Frontal cortex (tissue), 4 donors: ENCODE measurements around the gene CYP11A1. TPM values are rescaled to one million over a fixed set of nuclear protein-coding genes. Genes with fewer than 3 reads are reported as not detected.
A peak's percentile ranks its signal among the peaks of the same experiment; 100 is the strongest.
"Not testable (repeated sequence)": the region's sequence is repeated elsewhere in the genome, so short reads cannot be mapped to it uniquely, and the experiment has no call there.

Experiments used
- DNase-seq, 2 donors: peaks; one replicate each; pipeline ENCODE4 v3.0.0; 2012; ENCODE audit warnings: low spot score in 2 of 2
- FAIRE-seq: peaks from 2 replicates; lab custom pipeline; 2012; peaks lifted over from hg19 to GRCh38; lab: Jason Lieb, UNC
- total RNA-seq: library from RNA; depleted of rRNA; stranded (reverse); fragments of >200 nt; gene quantifications from one replicate; pipeline ENCODE4 v1.2.3, GENCODE V29; 2014
- donor health status: control.
- donor health status: control.
- donor health status: control.

CYP11A1 gene
- total RNA-seq, 1 donor from 2014 or later: not detected

DNA sequence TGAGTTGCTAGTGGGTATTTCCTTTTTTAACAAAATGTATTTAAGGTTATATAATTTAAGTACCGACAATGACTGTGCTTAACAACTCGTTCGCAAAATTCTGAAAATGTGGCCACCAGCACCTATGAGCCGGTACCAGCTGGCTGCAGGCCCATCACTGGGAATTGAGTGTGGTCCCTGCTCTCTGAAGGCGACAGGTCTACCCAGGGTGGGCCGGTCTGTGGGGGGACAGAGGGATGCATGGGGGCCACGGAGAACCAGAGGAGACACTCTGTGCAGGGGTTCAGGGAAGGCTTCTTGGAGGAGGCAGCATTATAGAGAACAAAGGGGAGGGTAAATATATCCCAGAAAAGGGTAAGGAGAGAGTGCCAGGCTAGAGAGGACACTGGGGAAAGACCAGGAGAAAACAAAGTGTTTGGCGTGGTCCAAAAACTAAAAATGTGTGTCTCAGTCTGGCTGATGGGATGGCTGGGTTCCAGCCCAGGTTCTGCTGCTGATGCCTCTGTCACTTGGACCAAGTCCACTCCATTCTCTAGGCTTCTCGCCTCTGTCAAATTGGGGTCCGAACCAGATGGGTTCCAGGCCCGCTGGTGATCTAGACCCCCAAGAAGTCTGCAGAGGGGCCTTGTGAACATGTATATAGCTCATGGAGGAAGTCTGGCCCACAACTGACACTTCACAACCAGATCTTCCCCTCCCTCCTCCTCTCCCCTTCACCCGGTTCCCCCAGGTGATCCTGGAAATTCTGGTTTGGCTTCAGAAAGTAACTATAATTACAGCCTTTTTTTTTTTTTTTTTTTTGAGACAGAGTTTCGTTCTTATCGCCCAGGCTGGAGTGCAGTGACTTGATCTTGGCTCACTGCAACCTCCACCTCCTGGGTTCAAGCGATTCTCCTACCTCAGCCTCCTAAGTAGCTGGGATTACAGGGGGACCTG, 10.7 kb upstream of the CYP11A1 start:
- FAIRE-seq: no peak
- no peak for DNase-seq

DNA sequence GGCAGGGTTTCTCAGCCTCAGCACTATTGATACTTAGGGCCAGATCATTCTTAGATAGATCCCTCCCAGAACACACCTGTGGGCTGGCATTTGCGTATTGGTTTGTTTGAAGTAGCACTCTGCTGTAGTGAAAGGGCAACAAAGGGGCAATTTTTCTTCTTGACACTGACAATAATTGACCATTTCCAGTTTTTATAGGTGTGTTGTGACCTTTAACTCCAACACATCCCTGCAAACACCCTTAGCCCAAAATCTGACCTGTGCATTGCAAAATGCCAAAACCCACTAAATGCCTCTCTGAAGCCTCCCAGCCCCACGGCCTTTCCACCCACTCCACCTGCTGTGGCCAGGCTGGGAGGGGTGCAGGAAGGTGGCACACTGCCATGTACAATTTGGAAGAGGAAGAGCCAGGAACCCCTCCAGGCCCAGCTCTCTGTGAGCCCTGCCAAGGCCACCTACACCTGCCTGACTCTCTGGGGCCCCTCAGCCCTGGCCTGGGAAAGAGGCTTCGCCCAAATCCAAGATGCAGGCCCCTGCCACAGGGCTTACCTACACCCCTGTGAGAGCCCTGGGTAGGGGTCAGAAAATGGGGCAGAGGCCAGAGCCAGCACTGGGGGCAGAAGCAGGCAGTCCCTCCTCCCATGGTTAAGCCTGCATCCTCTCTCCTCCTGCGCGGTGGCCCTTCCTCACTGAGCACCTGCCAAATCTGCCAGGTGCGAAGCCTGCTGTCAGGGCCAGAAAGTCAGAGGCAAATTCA, 9.6 kb upstream of the CYP11A1 start:
- DNase-seq (no peak), FAIRE-seq (no peak)

DNA sequence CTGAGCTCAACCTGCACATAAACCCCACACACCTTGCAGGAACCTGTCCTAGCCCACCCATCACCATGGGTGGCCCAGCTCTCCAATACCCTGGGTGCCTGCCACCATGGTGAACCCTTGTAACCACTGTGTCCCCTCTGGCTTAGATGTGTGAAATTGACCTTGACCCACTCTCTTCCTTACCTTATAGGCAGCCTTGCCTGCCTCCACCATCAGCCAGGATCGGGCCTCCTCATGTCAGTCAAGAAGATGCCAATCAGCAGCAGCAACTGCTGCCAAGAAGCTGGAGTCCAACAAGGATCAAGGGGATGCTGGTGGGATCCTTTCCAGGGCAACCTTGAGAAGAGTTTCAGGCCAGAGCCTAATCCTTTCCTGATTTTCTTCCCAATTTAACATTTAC, 8.8 kb upstream of the CYP11A1 start:
- DNase-seq: no peak
- no peak for FAIRE-seq

DNA sequence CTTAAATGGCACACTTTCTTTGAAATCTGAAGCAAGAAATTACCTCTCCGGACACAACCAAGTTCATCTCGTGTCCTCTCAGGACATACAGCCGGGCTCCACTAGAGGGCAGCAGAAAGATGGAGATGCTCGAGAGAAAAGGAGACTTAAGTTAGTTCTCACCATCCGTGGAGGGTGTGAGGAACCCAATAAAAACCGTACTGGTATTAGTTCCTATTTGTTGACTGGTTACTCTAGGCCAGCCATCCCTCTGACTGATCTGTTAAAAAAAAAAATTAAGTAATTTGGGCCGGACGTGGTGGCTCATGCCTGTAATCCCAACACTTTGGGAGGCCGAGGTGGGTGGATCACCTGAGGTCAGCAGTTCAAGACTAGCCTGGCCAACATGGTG, 7.9 kb upstream of the CYP11A1 start:
- FAIRE-seq (no peak), DNase-seq (peak; percentile 68 to 78)

DNA sequence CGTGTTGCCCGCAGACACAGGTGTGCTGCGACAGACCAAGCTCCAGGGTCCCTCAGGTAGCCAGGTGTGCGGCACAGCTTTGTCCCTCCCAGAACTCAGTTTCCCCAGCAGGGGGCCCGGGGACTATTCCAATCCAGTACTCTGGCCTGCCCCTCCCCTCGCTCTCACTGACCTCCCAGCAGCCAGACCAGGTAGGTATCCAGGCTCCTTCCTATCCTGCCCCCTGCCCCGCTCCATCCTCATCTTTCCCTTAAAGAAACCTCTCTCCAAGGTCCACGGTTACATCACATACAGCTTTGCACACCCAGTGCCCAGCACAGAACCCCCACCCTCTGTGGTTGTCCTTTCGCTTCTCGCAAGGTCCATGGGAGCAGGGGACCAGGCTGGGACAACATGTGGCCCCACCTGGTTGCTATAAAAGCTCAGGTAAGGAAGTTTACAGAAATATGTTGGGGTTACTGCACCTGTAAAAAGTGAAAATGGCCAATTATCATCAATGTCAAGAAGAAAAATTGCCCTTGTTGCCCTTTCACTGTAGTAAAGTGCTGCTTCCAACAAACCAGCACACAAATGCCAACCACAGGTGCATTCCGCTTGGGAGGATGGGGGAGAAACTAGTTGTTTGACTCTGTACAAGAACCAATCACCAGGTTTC, 7.3 kb upstream of the CYP11A1 start:
- DNase-seq: no peak
- no peak for FAIRE-seq

DNA sequence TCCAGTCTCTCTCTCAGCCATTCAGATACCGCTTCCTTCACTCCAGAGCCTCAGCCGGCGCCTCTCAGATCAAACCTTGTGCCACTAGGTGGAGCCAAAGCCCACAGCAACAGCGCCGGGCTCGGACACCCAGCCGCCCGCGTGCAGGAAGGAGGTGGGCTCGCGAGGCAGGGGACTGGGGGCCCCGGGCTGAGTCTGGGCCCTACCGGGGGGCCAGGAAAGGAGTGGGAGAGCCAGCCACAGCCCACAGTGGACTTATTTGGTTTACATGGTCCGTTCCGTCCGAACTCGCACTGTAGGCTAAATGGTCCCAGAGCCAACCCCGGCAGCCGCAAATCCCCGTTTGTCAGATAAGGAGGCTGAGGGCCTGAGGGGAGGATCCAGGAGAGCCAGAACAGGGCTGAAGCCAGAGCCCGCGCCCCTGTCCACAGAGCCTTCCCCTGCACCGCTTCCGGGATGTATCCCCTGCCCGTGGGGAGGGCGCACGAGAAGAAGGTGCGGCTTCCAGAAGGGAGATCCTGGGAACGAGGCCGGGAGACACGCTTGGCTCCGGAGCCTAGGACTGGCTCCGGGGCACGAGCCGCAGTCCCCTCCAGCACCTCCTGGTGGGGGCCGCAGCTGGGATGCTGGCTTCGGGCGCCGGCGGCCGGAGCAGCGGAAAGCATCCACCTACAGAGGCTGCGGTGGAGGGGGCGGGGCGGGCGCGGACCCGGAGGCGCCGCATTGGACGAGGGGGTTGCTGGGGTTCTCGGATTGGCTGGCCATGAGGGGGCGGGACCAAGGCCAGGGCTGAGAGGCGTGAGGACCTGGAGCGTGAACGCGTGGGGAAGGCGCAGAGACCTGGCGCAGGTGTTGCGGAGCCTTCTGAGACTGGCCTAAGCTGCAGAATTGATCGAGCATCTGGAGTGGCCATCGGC, 6.5 kb upstream of the CYP11A1 start:
- DNase-seq (peak; percentile 85 to 96), FAIRE-seq (no peak)

DNA sequence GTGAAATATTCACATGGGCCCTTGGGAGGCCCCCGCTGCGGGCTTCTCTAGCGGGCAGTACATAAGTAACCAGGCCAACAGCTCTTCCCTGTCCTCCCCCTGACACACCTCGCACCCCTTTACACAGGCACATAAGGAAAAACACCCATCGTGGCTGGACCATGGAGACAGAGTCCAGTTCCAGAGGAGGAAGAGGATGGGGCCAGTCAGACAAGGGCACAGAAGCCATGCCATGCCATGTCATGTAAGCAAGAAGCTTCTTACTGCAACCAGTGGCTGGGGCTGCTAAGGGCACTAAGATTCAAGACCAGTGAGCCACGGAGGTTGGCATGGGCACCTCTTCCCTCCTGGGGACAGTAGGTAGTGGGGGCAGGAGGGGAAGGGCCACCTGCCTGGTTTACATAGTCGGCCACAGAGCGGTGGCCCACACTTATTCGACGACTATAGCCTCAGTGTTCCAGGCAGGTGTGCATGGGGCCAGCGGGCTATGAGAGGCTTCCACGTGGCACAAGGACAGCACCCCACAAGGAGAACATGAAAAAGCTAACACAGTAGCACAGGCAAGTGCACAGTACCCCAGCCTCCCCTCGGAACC, 5.7 kb upstream of the CYP11A1 start:
- DNase-seq (no peak), FAIRE-seq (no peak)

DNA sequence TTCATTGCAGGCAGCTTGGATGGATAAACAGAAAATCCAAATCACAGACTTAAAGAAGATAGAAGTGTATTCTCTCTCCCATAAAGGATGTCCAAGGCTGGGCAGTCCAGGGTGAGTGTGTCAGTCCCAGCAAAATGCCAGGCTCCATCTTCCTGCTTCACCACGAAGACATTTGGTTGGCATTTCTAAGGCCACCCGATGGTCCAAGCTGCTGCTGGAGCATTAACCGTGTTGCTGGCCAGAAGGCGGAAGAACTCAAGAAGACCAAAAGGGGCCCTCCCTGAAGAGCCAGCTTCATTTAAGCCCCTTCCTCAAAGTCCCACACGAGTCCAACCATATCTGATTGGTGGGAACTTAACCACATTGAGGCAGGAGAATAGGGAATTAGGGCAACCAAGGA, 3.0 kb upstream of the CYP11A1 start:
- no peak for FAIRE-seq
- DNase-seq: peak in 1 of 2 donors; percentile 4

DNA sequence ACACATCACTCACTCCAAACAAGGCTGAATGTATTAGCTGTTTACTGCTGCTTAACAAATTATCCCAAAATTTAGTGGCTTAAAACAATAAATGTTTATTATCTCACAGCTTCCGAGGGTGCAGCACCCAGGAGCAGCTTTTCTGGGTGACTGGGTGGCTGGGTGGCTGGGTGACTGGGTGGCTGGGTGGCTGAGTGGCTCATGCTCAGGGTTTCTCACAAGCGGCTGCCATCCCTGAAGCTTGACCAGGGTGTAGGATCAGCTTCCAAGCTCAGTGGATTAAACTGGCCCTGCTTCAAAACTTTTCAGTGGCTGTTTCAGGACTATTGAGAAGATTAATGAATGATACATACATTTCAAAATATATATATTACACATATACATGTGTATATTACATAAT, 2.3 kb upstream of the CYP11A1 start:
- DNase-seq (no peak), FAIRE-seq (no peak)

DNA sequence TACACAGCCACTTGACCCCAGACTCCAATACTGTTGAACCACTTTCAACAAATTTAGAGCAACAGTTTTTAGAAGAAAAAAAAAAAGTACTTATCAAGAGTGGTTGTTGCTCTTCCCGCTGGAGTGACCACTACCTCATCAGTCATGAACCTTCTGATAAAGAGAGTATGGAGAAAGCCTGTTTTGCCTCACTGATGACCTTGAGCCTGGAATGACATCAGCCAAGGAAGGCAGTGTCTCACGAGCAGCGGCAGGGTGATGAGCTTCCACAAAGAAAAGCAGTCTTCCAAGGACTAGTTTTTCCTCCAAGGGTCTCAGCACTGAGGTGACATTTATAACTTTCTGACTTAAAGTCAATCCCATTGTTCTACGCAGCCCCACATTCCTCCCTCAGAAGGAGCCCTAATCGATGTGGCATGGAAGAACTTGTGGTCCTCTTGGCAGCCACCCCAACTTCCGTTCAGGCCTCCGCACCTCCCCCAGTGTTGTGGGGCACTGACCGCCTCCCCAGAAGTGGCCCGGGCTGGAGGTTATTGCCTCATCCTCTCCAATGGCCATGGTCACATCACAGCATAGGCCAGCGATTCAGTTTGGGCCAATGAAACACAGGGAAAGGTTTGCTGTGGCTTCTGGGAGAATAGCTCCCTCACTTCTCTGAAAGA, 1.8 kb upstream of the CYP11A1 start:
- FAIRE-seq: no peak
- no peak for DNase-seq

DNA sequence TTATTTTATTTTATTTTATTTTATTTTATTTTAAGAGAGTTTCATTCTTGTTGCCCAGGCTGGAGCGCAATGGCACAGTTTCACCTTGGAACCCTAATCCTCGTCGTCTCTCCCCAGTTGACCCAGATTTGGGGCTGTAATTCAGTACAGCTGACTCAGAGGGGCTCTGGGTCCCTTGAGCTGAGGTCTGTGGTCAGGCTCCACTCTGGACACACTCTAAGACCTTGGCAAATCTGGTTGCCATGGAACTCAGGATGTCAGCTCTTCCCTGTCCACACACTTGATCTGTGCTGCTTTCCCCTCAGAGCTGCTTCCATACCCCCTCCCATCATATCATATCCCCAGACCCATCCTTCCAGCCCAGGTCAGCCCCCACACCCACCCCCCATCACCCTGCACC, 675 bp upstream of the CYP11A1 start:
- DNase-seq: peak in 1 of 2 donors; percentile 3
- no peak for FAIRE-seq

DNA sequence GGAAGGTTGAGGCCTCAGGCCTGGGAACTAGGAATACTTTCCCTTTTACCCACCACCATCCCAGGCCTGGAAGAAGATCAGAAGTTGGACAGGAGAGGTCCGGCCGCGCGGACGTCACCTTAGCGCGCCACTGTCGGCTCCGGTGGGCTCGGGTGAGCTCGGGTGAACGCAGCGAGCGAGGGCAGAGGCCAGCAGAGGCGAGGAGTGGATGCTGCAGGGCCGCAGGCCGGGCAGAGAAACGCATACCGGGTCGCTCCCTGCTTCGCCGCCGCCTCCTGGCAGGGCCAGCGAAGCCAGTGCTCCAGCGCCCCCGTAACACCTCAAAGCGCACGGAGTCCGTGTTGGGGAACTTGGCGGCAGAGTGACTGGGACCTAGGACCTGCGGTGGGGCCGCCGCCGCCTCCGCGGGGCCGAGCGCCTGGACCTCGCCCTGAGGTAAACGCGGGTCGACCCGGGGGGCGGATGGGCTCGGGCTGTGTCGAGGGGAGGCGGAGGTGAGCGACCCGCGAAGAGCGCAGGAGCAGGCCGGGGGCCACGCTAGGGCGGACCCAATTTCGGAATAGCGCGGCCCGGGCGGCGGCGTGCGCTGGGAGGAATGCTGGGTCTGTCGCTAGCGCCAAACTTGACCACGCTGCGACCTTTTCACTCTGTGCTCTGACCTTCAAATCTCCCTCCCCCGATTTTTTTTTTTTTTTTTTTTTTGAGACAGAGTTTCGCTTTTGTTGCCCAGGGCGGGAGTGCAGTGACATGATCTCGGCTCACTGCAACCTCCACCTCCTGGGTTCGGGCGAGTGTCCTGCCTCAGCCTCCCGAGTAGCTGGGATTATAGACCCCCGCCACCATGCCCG, 1.6 kb downstream of the CYP11A1 start:
- DNase-seq (no peak), FAIRE-seq (no peak)

DNA sequence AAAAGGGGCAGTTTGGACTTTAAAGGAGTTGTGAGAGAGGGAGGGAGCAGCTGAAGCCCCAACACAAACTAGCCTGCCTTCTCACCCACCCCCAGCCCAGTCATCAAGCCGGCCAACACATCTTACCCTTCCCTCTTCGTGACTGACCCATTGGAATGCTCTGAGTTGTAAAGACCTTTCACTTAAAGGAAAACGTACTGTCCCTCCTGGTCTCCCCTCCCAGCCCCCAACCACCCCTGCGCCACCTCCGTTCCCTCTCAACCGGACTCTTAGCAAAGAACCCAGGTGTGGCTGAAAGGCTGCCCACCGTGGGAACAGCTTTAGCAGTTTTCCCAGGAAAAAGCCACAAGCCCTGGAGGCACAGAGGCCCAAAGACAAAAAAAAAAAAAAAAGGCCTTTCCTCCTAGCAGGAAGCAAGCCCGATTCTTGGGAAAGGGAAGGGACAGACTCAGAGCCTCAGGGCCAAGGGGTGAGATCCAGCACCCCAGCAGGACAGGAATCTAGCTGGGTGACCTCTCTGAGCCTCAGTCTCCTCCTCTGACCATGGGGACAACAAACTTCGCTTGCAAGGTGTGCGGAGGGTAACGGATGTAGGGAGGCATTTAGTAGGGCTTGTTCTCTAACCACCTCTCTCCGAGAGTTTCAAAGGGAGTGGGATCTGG, 2.4 kb downstream of the CYP11A1 start:
- FAIRE-seq (no peak), DNase-seq (no peak)

DNA sequence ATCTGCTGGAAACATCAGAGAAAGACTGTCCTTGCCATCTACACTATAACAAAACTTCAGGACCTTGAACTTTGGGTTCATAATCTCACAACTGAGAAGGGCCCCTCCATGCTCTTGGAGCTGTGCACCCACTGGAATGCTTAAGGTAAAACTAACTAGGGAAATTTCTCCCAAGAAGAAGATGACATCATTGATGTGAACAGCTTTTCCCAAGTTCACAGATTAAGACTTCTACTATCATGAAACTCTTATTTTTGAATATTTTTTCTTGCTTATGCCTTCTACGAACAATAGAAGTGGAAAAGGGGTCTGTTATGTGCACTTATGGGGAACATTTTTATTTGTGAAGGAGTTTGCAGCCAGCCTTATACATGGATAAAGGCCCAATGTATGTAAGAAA, 5.0 kb downstream of the CYP11A1 start:
- DNase-seq (no peak), FAIRE-seq (no peak)

DNA sequence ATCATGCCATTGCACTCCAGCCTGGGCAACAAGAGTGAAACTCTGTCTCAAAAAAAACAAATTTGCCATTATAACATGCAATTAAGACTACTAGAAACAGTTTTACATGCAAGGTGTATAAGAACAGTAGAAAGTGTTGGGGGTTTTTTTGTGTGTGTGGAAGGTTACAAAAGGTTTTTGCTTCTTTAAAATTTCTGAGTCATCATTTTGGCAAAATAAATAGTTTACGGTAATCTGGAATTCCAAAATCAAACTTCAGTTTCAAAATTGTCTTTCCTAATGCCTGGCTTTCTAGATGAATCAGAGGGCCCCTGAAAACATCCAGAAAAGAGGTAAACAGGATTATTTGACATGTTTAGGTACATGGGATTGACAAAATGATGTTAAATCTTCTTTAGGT, 6.6 kb downstream of the CYP11A1 start:
- not testable (repeated sequence) for FAIRE-seq, DNase-seq

DNA sequence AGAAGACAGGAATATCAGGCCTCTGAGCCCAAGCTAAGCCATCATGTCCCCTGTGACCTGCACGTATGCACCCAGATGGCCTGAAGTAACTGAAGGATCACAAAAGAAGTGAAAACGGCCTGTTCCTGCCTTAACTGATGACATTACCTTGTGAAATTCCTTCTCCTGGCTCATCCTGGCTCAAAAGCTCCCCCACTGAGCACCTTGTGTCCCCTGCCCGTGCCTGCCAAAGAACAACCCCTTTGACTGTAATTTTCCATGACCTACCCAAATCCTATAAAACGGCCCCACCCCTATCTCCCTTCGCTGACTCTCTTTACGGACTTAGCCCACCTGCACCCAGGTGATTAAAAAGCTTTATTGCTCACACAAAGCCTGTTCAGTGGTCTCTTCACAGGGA, 8.1 kb downstream of the CYP11A1 start:
- not testable (repeated sequence) for FAIRE-seq, DNase-seq

DNA sequence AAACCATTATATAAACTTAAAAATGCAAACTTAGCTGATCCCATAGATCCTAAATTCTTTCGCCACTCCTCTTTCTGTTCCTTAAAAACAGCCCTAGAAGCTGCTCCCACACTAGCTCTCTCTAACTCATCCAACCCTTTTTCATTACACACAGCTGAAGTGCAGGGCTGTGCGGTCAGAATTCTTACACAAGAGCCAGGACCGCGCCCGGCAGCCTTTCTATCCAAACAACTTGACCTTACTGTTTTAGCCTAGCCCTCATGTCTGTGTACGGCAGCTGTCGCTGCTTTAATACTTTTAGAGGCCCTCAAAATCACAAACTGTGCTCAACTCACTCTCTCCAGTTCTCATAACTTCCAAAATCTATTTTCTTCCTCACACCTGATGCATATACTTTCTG, 9.9 kb downstream of the CYP11A1 start:
- not testable (repeated sequence) for DNase-seq, FAIRE-seq
